ENCODE measurements around the gene PXMP2. TPM values are rescaled to one million over a fixed set of nuclear protein-coding genes. Genes with fewer than 3 reads are reported as not detected.
A peak's percentile ranks its signal among the peaks of the same experiment; 100 is the strongest.

PXMP2 gene
- 27.3 and 34.4 TPM in 2 replicates for total RNA-seq

- DNase-seq = peak; percentile 97
Observed at GRCh38 chr12:132687211-132688164, at the start of gene PXMP2, which contains the start of gene POLE. PXMP2 (plus strand) TSS chr12:132687587; CDS start chr12:132687671, 84 bp downstream. POLE (minus strand) TSS chr12:132687342; CDS start chr12:132687315, 27 bp downstream.

- no peak for DNase-seq
Observed at GRCh38 chr12:132637811-132638210, 49.6 kb upstream of the PXMP2 start.

- DNase-seq = peak; percentile 73
Observed at GRCh38 chr12:132638541-132639408, 48.6 kb upstream of the PXMP2 start.

GRCh38 chr12:132639956-132640520 lies 47.3 kb upstream of the PXMP2 start:
- DNase-seq = no peak

- no peak for DNase-seq
Observed at GRCh38 chr12:132640936-132641335, 46.5 kb upstream of the PXMP2 start.

GRCh38 chr12:132641811-132642650 lies 45.4 kb upstream of the PXMP2 start:
- no peak for DNase-seq

GRCh38 chr12:132642846-132643835 lies 44.2 kb upstream of the PXMP2 start:
- no peak for DNase-seq

GRCh38 chr12:132646850-132647249 lies 40.5 kb upstream of the PXMP2 start:
- no peak for DNase-seq

GRCh38 chr12:132647858-132648257 lies 39.5 kb upstream of the PXMP2 start:
- no peak for DNase-seq

- DNase-seq = no peak
Observed at GRCh38 chr12:132648616-132649225, 38.7 kb upstream of the PXMP2 start.

- DNase-seq = no peak
Observed at GRCh38 chr12:132649226-132649945, 38.0 kb upstream of the PXMP2 start.

GRCh38 chr12:132651444-132652100 lies 35.8 kb upstream of the PXMP2 start:
- DNase-seq = no peak

- peak; percentile 87 for DNase-seq
Observed at GRCh38 chr12:132653567-132654290, 33.7 kb upstream of the PXMP2 start.

GRCh38 chr12:132657004-132657727 lies 30.2 kb upstream of the PXMP2 start:
- no peak for DNase-seq

- peak; percentile 49 for DNase-seq
Observed at GRCh38 chr12:132658149-132658894, 29.1 kb upstream of the PXMP2 start.

GRCh38 chr12:132659146-132659545 lies 28.2 kb upstream of the PXMP2 start:
- no peak for DNase-seq

GRCh38 chr12:132660052-132660451 lies 27.3 kb upstream of the PXMP2 start:
- no peak for DNase-seq
